HTERT RPE-1 (cell line): Measurements from ENCODE around the gene EHMT2.
"Not testable (repeated sequence)": the region's sequence is repeated elsewhere in the genome, so short reads cannot be mapped to it uniquely, and the experiment has no call there.

Experiments
- in situ Hi-C: fragments of 300-500 bp; cut with MboI; formaldehyde crosslinking; loops from 4 replicates; pipeline ENCODE4 v1.14.3; 2020; ENCODE audit warnings: low sequenced_read_pairs

Gene EHMT2

DNA sequence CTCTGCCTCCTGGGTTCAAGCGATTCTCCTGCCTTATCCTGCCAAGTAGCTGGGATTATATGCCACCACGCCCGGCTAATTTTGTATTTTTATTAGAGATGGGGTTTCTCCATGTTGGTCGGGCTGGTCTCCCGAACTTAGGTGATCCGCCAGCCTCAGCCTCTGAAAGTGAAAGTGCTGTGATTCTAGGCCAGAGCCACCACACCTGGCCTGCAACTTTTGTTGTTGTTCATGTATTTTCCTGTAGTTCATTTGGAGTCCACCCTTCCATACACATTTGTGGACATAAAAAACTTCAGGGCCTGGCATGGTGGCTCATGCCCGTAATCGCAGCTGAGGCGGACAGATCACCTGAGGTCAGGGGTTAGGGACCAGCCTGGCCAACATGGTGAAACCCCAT, 55.4 kb downstream of the EHMT2 start:
- in situ Hi-C loops: no loop called here

DNA sequence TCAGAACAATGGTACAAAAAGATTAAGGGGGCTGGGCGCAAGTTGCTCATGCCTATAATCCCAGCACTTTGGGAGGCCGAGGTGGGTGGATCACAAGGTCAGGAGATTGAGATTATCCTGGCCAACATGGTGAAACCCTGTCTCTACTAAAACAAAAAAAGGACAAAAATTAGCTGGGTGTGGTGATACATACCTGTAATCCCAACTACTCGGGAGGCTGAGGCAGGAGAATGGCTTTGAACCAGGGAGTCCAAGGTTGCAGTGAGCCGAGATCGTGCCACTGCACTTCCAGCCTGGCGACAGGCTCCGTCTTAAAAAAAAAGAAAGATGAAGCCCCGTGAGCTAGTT, 57.7 kb downstream of the EHMT2 start:
- in situ Hi-C loops: not testable (repeated sequence)

DNA sequence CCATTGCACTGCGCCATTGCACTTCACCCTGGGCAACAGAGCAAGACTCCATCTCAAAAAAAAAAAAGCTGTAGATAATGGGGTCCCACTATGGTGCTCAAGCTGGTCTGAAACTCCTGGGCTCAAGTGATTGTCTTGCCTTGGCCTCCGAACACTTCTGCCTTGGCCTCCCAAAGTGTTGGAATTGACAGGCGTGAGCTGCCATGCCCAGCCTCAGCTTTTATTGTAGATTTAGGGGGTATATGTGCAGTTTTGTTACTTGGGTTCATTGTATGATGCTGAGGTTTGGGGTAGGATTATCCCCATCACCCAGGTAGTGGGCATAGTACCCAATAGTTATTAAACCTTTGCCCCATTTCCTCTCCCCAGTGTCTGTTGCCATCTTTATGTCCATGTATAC, 58.5 kb downstream of the EHMT2 start:
- in situ Hi-C loops: no loop called here

DNA sequence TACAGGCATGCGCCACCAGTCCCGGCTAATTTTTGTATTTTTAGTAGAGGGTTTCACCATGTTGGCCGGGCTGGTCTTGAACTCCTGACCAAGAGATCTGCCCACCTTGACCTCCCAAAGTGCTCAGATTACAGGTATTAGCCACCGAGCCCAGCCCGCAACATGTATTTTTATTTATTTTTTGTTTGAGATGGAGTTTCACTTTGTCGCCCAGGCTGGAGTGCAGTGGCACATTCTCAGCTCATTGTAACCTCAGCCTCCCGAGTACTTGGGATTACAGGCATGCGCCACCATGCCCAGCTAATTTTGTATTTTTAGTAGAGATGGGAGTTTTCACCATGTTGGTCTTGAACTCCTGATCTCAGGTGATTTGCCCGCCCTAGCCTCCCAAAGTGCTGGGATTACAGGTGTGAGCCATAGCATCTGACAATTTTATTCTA, 59.4 kb downstream of the EHMT2 start:
- in situ Hi-C loops: not testable (repeated sequence)

DNA sequence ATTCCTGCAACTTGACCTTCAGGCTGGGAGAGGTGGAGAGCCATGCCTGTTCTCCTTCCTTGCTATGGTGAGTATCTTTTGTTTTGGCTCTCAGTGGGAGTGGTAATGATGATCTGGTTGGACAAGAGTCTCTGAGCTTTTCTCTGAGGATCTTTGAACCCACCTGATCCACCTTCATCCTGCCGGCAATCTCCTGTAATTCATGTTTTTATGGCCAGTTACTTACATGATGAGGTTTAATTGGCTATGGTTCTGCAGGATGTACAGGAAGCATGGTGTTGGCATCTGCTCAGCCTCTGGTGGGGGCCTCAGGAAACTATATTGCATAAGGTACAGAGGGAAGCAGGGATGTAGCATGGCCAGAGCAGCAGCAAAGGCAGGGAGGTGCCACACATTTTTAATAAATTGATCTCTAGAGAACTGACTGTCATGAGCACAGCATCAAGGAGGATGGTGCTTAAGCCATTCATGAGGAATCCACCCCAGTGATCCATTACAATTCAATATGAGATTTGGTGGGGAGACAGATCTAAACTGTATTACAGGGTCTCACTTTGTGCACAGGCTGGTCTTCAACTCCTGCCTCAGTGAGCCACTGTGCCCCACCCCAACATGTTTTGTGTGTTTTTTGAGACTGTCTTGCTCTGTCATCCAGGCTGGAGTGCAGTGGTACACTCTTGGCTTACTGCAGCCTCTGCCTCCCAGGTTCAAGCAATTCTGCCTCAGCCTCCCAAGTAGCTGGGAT, 60.0 kb downstream of the EHMT2 start:
- in situ Hi-C loops: no loop called here

DNA sequence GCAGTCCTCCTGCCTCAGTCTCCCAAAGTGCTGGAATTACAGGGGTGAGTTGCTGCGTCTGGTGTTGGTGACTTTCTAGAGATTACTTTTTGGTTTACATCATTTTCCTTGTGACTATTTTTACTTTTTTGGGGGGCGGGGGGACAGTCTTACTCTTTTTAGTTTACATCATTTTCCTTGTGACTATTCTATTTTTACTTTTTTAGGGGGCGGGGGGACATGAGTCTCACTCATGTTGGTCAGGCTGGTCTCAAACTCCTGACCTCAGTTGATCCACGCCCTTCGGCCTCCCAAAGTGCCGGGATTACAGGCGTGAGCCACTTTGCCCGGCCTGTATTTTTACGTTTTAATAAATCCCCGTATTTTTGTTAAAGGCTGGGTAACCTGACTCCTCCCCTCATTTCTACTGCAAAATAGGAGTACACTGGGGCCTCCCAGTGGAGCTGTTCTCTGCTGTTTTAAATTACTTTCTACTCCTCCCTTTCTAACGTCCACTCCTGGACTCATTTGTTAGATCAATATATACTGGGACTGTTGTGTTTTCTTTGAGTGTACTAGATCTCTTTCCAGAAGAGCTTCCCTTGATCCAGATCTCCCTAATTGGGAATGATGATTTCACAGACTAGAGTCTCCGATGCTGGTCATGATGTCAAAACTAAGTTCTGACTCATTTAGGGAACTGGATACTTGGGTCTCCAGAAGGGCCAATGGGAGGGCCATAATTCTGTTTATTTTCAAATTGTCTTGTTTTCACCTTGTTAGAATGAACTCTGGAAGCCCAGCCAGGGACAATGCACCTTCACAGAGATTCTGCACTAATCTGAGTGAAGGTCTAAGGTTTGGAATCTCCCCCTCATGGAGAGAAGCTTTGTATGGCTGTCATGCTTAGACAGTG, 60.8 kb downstream of the EHMT2 start:
- in situ Hi-C loops: no loop called here

DNA sequence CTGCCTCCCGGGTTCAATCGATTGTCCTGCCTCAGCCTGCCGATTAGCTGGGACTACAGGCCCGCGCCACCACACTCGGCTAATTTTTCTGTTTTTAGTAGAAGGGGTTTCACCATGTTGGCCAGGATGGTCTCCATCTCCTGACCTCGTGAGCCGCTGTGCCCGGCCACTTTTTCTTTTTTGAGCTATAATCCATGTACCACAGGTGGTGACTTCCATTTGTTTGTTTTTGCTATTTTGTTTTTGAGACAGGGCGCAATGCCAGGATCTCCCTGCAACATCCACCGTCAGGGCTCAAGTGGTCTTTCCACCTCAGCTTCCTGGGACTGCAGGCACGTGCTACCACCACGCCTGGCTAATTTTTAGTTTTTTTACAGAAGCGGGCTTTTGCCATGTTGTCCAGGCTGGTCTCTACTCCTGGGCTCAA, 61.4 kb downstream of the EHMT2 start:
- in situ Hi-C loops: no loop called here

DNA sequence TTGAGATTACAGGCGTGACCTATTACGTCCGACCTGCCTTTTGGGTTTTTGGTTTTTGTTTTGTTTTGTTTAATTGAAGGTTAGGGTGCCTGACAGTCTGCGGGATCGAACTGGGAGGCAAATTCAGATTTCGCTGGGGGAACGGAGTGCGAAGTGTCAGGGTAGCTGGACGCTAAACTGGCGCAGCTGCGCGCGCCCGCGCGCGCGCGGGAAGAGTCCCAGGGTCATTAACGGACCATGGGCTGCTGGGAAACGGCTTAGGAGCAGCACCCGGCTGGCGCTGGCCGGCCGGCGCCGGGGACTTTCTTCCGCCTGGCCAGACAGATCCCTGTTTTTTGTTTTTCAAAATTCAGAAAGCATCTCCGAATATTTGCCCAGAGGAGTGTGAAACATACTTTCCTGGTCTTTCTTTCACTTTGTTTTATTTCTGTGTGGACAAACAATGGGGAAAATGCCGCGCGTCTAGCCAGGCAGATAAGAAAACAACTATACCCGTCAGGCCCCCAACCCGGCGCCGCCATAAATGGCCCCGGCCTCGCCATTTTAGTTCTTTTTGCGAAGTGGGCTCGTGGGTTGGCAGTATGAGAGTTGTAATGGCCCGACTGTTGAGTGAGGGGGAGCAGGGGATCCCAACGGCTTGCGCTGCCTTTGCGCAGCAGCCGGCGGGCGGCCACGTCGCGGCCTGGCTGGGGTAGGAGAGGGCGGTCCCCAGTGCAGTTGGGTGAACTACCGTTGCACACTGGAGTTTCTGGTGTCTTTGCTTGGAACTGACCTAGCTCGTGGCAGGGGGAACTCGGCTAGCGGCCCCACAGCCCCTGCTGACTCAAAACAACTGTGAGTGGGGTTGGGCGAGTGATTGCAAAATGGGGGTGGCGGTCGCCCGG, 62.9 kb downstream of the EHMT2 start:
- in situ Hi-C loops: no loop called here

DNA sequence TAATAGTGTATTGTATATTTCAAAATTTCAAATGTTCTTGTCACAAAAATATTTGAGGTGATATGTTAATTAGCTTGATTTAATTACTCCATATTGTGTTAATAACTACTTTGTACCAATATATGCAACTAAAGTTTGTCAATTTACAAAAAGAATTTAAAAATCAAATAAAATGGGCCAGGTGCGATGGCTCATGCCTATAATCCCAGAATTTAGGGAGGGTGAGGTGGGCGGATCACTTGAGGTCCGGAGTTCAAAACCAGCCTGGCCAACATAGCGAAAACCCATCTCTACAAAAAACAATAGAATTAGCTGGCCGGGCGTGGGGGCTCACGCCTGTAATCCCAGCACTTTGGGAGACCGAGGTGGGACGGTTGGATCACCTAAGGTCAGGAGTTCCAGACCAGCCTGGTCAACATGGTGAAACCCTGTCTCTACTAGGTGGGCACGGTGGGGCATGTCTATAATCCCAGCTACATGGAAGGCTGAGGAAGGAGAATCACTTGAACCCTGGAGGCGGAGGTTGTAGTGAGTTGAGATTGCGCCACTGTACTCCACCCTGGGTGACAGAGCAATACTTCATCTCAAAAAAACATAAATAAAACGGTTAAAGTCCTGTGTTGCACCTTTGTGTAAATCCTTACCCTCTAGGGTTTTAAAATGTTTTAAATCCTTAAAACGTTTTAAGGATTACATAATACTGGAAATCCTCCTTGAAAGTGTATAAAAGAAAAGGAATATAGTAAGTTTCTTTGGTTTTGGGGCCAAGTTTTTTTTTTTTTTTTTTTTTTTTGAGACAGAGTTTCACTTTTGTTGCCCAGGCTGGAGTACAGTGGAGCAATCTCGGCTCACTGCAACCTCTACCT, 65.9 kb downstream of the EHMT2 start:
- in situ Hi-C loops: no loop called here

DNA sequence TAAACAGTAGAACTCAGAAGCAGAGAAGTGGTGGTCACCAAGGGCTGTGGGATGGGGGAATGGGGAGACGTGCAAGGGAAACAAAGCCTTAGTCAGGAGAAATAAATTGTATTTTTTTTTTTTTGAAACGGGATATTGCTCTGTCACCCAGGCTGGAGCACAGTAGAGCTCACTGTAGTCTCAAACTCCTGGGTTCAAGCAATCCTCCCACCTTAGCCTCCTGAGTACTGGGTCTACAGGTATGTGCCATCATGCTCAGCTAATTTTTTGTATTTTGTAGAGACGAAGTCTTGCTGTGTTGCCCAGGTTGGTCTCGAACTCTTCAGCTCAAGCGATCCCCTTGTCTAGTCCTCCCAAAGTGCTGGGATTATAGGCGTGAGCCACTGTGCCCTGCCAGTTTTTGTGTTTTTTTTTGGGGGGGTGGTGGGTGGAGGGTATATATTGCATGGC, 66.6 kb downstream of the EHMT2 start:
- in situ Hi-C loops: no loop called here
